GM12878 (cell line): Measurements from ENCODE around the gene AGBL4. TPM values are rescaled to one million over a fixed set of nuclear protein-coding genes. Genes with fewer than 3 reads are reported as not detected.

Experiments used
- ATAC-seq: fragments of 200-7000 bp; cut with Tn5 transposase; 3 replicates; pipeline ENCODE4 v1.9.1; 2020; ENCODE audit warnings: mild to moderate bottlenecking, moderate library complexity
- BruUV-seq: library from RNA; stranded (reverse); fragments of 400-500 nt; replicated peaks from 2 replicates; lab custom pipeline; 2021; lab: Mats Ljungman, UMichigan
- CTCF ChIA-PET: fragments of 300-600 bp; sonication (Branson Sonifier 250); formaldehyde crosslinking; extraction: SDS; loops from one replicate; lab custom pipeline; 2021; ENCODE audit warnings: inconsistent platforms; lab: Yijun Ruan, JAX
- POLR2A ChIA-PET: fragments of 350-600 bp; formaldehyde crosslinking; extraction: SDS; loops from one replicate; lab custom pipeline; 2021; ENCODE audit warnings: inconsistent platforms; lab: Charles Lee
- RAD21 ChIA-PET: fragments of 300-600 bp; sonication (Branson Sonifier 250); formaldehyde crosslinking; loops from one replicate; lab custom pipeline; 2023; ENCODE audit warnings: antibody characterized with exemption; ENCODE audit not compliant: unreplicated experiment; lab: Charles Lee
- SMC1A ChIA-PET: fragments of 300-600 bp; sonication (Branson Sonifier 250); formaldehyde crosslinking; loops from one replicate; lab custom pipeline; 2023; ENCODE audit not compliant: unreplicated experiment, uncharacterized antibody; lab: Charles Lee
- DNase-seq: peaks from one replicate; pipeline ENCODE4 v3.0.0-alpha.2; 2011; ENCODE audit warnings: low read depth, low spot score
- FAIRE-seq: peaks from 3 replicates; lab custom pipeline; 2011; peaks lifted over from hg19 to GRCh38; lab: Jason Lieb, UNC
- H2AFZ ChIP-seq: 2 replicates; pipeline ENCODE4 v1.6.0; 2011; ENCODE audit warnings: low read depth, low read length, control low read depth; ENCODE audit not compliant: control insufficient read depth
- H3K27ac ChIP-seq: 2 replicates; pipeline ENCODE4 v1.5.1; 2011; ENCODE audit warnings: control low read depth; ENCODE audit not compliant: control insufficient read depth, insufficient read depth
- H3K27me3 ChIP-seq, 2 experiments: replicated peaks in 1 of 2; 2 replicates each; pipeline versions ENCODE4 v1.6.0 to v1.6.1; 2011; ENCODE audit warnings: low read length in 1 of 2; ENCODE audit not compliant: control insufficient read depth in 2 of 2, insufficient read depth in 2 of 2
- H3K36me3 ChIP-seq, 2 experiments: 2 replicates each; pipeline ENCODE4 v1.5.1; 2011; ENCODE audit warnings: low read length in 1 of 2; ENCODE audit not compliant: control insufficient read depth in 2 of 2, insufficient read depth in 2 of 2
- H3K4me1 ChIP-seq: 2 replicates; pipeline ENCODE4 v1.6.1; 2011; ENCODE audit warnings: mild to moderate bottlenecking, low read length, moderate library complexity, mixed read lengths; ENCODE audit not compliant: control insufficient read depth, insufficient read depth
- H3K4me2 ChIP-seq: 2 replicates; pipeline ENCODE4 v1.6.0; 2011; ENCODE audit warnings: control low read depth; ENCODE audit not compliant: control insufficient read depth, insufficient read depth
- H3K4me3 ChIP-seq: fragments of 200-600 bp; sonication (generic); 2 replicates; pipeline ENCODE4 v1.5.1; 2016
- H3K79me2 ChIP-seq: 2 replicates; pipeline ENCODE4 v1.6.0; 2011; ENCODE audit warnings: low read length; ENCODE audit not compliant: control insufficient read depth, insufficient read depth
- H3K9ac ChIP-seq: 2 replicates; pipeline ENCODE4 v1.8.0; 2011; ENCODE audit warnings: low read length, control low read depth, mixed read lengths; ENCODE audit not compliant: control insufficient read depth, insufficient read depth
- H3K9me3 ChIP-seq: replicated peaks from 3 replicates; pipeline ENCODE4 v1.5.1; 2011; ENCODE audit warnings: mild to moderate bottlenecking, low read length; ENCODE audit not compliant: control insufficient read depth, insufficient read depth
- H4K20me1 ChIP-seq: 2 replicates; pipeline ENCODE4 v1.6.0; 2011; ENCODE audit not compliant: control insufficient read depth, insufficient read depth
- BCL11A ChIP-seq: IDR thresholded peaks from 2 replicates; pipeline ENCODE4 v1.6.1; 2011; ENCODE audit warnings: low read depth, low read length
- BHLHE40 ChIP-seq, 2 experiments: fragments of 450-650 bp in 1 of 2; IDR thresholded peaks; 2 replicates each; pipeline ENCODE4 v1.6.1; 2011 to 2017; ENCODE audit warnings: low read depth in 2 of 2, borderline replicate concordance in 1 of 2, improper control_type of control experiment in 1 of 2, low read length in 1 of 2, mild to moderate bottlenecking in 1 of 2
- CBX3 ChIP-seq: fragments of 200-600 bp; sonication (generic); IDR thresholded peaks from 2 replicates; pipeline ENCODE4 v1.6.1; 2016; ENCODE audit warnings: low read depth, borderline replicate concordance
- CBX5 ChIP-seq: sonication (generic); IDR thresholded peaks from 2 replicates; pipeline ENCODE4 v1.6.1; 2016; ENCODE audit warnings: low read depth, moderate library complexity, mild to moderate bottlenecking, inconsistent platforms
- CHD4 ChIP-seq: fragments of 200-600 bp; sonication (generic); IDR thresholded peaks from 2 replicates; pipeline ENCODE4 v1.6.1; 2016; ENCODE audit warnings: mild to moderate bottlenecking
- ETV6 ChIP-seq, 2 experiments: fragments of 450-650 bp in 1 of 2; IDR thresholded peaks in 1 of 2; conservative IDR thresholded peaks in 1 of 2; 2 replicates each; pipeline ENCODE4 v1.6.1; 2014; ENCODE audit warnings: antibody characterized with exemption in 1 of 2, borderline replicate concordance in 1 of 2, low read depth in 1 of 2, mild to moderate bottlenecking in 1 of 2, moderate library complexity in 1 of 2
- NR2C1 ChIP-seq: fragments of 450-650 bp; IDR thresholded peaks from 2 replicates; pipeline ENCODE4 v1.6.1; 2017; ENCODE audit warnings: antibody characterized with exemption, mild to moderate bottlenecking, moderate library complexity
- RBBP5 ChIP-seq: fragments of 200-600 bp; sonication (generic); conservative IDR thresholded peaks from 2 replicates; pipeline ENCODE4 v1.6.1; 2016
- SMARCA5 ChIP-seq: fragments of 450-650 bp; IDR thresholded peaks from 2 replicates; pipeline ENCODE4 v1.6.1; 2017; ENCODE audit warnings: mild to moderate bottlenecking
- YBX1 ChIP-seq: fragments of 450-650 bp; IDR thresholded peaks from 2 replicates; pipeline ENCODE4 v1.6.1; 2016; ENCODE audit warnings: antibody characterized with exemption
- WGBS: methylation state at CpG from one replicate; pipeline ENCODE4 v1.1.6; 2016; ENCODE audit warnings: low lambda C conversion rate; ENCODE audit not compliant: insufficient replicate concordance, insufficient coverage; ENCODE audit errors: missing lambda C conversion rate; 5-methylcytosine and 5-hydroxymethylcytosine counted together
- in situ Hi-C: fragments of 300-500 bp; cut with MboI; formaldehyde crosslinking; loops from 9 replicates; pipeline ENCODE4 v1.14.3; 2018; ENCODE audit warnings: mixed read lengths
- intact Hi-C: fragments of 100-400 bp; cut with micrococcal nuclease; formaldehyde crosslinking; loops from one replicate; pipeline ENCODE4 v1.14.2; 2022; ENCODE audit not compliant: unreplicated experiment
- polyA plus RNA-seq, 11 experiments: library from polyadenylated mRNA; depleted of rRNA in 4 of 11; unstranded in 6 of 11; stranded (reverse) in 5 of 11; fragments of >200 nt; fragmentation: Nextera tagmentation in 4 of 11; fragmentation: Illumina TruSeq in 1 of 11; extraction: Ambion mirVana in 4 of 11; extraction: Trizol in 1 of 11; gene quantifications; 1 replicate in 1 of 11; 2 replicates in 10 of 11; pipeline versions ENCODE4 v1.2.1 to v1.2.3, GENCODE V29; 2011 to 2016; ENCODE audit warnings: inconsistent platforms in 2 of 11, missing spikeins in 2 of 11, low read depth in 1 of 11
- total RNA-seq, 4 experiments: library from RNA; depleted of rRNA in 3 of 4; stranded (reverse); fragments of >200 nt in 3 of 4; fragmentation: Illumina TruSeq in 1 of 4; extraction: Trizol in 1 of 4; gene quantifications; 2 replicates each; pipeline versions ENCODE4 v1.2.1 to v1.2.3, GENCODE V29; 2013 to 2021
- TF ChIP-seq, protein P1 (sequence below): IDR thresholded peaks from 2 replicates; pipeline ENCODE4 v1.6.1; 2011; ENCODE audit warnings: low read depth, low read length, improper control_type of control experiment, borderline replicate concordance
- TF ChIP-seq, protein P2 (sequence below): fragments of 450-650 bp; IDR thresholded peaks from 2 replicates; pipeline ENCODE4 v1.6.1; 2017; ENCODE audit warnings: mild to moderate bottlenecking

AGBL4 gene
- total and polyA plus RNA-seq, 10 of the 15 experiments (the other 5 are each of a cell fraction or from before 2014, with no cell fraction given), result 0.31 TPM; not detected in 9

GRCh38 chr1:48665708-48666407 is 1357.9 kb downstream of the AGBL4 start:
- intact Hi-C loops, result no loop called here
- Histone ChIP-seq H3K4me2 (no peak overlapping the region), H3K4me1 (no peaks in the 10 kb centered on the region), H3K9ac (no peak overlapping the region), H3K4me3 (no peak overlapping the region), H3K9me3 (no peaks in the 10 kb centered on the region)
- no peak for FAIRE-seq
- WGBS, result 23% methylated on average over 6 of the region's 6 CpGs
- ChIA-PET POLR2A (no interaction called here), CTCF (interaction anchor here (0.7 to 4.2 kb wide), 2 partner anchors 11 to 12 kb away, joined by 4 to 18 read pairs; no protein-coding TSS in a partner anchor)
- TF ChIP-seq, protein P1, sequence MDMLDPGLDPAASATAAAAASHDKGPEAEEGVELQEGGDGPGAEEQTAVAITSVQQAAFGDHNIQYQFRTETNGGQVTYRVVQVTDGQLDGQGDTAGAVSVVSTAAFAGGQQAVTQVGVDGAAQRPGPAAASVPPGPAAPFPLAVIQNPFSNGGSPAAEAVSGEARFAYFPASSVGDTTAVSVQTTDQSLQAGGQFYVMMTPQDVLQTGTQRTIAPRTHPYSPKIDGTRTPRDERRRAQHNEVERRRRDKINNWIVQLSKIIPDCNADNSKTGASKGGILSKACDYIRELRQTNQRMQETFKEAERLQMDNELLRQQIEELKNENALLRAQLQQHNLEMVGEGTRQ, result no peak
- TF ChIP-seq CBX3 (no peak), SMARCA5 (no peak), ETV6 (conservative IDR thresholded peaks at IDR 0.05 in 1 of 2, IDR thresholded peaks at IDR 0.05 in 1 of 2; ENCODE audit: borderline replicate concordance in 1 of 2, low read depth in 1 of 2) (no peak), CBX5 (no peak), NR2C1 (no peak), RBBP5 (no peak), YBX1 (no peak), BCL11A (no peak), CHD4 (no peak), BHLHE40 (IDR thresholded peaks at IDR 0.05; ENCODE audit: borderline replicate concordance in 1 of 2, low read depth in 2 of 2, low read length in 1 of 2) (no peak)
- TF ChIP-seq, protein P2, sequence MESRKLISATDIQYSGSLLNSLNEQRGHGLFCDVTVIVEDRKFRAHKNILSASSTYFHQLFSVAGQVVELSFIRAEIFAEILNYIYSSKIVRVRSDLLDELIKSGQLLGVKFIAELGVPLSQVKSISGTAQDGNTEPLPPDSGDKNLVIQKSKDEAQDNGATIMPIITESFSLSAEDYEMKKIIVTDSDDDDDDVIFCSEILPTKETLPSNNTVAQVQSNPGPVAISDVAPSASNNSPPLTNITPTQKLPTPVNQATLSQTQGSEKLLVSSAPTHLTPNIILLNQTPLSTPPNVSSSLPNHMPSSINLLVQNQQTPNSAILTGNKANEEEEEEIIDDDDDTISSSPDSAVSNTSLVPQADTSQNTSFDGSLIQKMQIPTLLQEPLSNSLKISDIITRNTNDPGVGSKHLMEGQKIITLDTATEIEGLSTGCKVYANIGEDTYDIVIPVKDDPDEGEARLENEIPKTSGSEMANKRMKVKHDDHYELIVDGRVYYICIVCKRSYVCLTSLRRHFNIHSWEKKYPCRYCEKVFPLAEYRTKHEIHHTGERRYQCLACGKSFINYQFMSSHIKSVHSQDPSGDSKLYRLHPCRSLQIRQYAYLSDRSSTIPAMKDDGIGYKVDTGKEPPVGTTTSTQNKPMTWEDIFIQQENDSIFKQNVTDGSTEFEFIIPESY, result no peak
- TF ChIP-seq, all 136 proteins: peak for 0
- no peaks in the 10 kb centered on the region for H3K79me2 ChIP-seq
- DNase-seq (no peak), ATAC-seq (no peak)
- ChIA-PET SMC1A (interaction anchor here (1.2 to 1.5 kb wide), 2 partner anchors 11 to 14 kb away, joined by 3 to 4 read pairs; no protein-coding TSS in a partner anchor), RAD21 (interaction anchor here (1.3 kb wide), 1 partner anchor 14 kb away, joined by 3 read pairs; no protein-coding TSS in a partner anchor)
- H4K20me1 ChIP-seq, result no peaks in the 10 kb centered on the region
- H3K27ac ChIP-seq, result no peak overlapping the region
- H2AFZ ChIP-seq, result no peak overlapping the region
- H3K36me3 ChIP-seq, result no peaks in the 10 kb centered on the region
- in situ Hi-C loops, result no loop called here
- BruUV-seq, result no TSS peak
- peaks cover 0 to under 1% of the 10 kb centered on the region in 2 experiments; a peak in 1 of 4 replicates for H3K27me3 ChIP-seq
